Thyroid gland (tissue), 4 donors: ENCODE results near the gene MSH2.

Experiments used
- CTCF ChIP-seq, 6 experiments: fragments of 200-600 bp in 3 of 6; fragments of 450-650 bp in 3 of 6; sonication (generic) in 3 of 6; IDR thresholded peaks; one replicate each; pipeline ENCODE4 v1.5.1; 2016 to 2019; ENCODE audit warnings: antibody characterized with exemption in 6 of 6, mild to moderate bottlenecking in 2 of 6, inconsistent platforms in 1 of 6, moderate library complexity in 1 of 6
- POLR2A ChIP-seq, 2 donors: fragments of 450-650 bp; IDR thresholded peaks; one replicate each; pipeline ENCODE4 v1.6.1; 2017; ENCODE audit warnings: antibody characterized with exemption in 2 of 2, mild to moderate bottlenecking in 2 of 2, moderate library complexity in 1 of 2

- TF ChIP-seq POLR2A (IDR thresholded peaks at IDR 0.05) (no peak), CTCF (IDR thresholded peaks at IDR 0.05) (no peak)
These were observed 49.8 kb downstream of the MSH2 start for GRCh38 chr2:47452761-47453160.
